ENCODE results near the gene P4HTM. TPM values are rescaled to one million over a fixed set of nuclear protein-coding genes. Genes with fewer than 3 reads are reported as not detected.

P4HTM gene
- total RNA-seq, 1 experiment from 2014 or later, result 18.8 TPM

DNA sequence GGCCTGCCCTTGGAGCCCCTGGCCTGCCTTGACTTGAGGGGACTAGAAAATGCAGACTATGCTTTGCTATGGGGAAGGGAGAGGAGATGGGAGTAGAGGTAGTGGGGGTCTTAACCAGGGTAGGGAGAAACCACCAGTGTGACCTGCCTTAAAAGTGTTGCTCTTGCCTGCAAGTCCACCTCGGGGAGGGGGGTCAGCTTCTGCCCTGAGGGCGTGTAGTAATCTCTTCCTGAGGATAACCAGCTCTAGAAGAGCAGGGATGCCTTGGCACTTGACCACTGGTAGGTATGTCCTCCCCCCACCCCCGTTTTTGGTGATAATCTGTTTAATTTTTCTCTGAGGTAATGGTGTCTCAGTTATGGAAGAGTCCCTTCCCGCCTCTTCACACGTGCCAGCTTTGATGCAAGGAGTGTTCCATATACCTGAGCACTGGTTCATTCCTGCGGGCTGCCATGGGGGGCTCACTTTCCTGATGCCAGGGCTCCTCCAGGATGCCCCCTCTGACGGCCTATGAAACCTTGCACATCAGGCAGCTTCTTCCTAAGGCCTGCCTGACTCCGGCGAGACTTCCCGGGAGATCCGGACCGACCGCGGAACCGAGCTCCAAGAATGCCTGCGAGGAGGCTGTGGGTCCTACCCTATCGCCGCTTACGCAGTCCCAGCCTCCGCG lies 780 bp upstream of the P4HTM start:
- Mint-ChIP-seq H3K27me3 (ENCODE audit: insufficient read depth, unreplicated experiment) (no peaks in the 10 kb centered on the region), H3K36me3 (ENCODE audit: insufficient read depth, unreplicated experiment) (peaks cover 12% of the 10 kb centered on the region), H3K4me1 (ENCODE audit: insufficient read depth, unreplicated experiment) (peaks cover 29% of the 10 kb centered on the region), H3K27ac (ENCODE audit: low read depth, unreplicated experiment) (peak overlapping the region; percentile 71), H3K9me3 (ENCODE audit: unreplicated experiment) (no peaks in the 10 kb centered on the region), H3K4me3 (ENCODE audit: unreplicated experiment) (peak overlapping the region; percentile 89)
- ChIA-PET POLR2A (interaction anchor here (0.7 to 7.4 kb wide), 13 partner anchors 9 to 362 kb away, joined by 3 to 131 read pairs (median 4); partner anchors contain the start of genes ARIH2, DALRD3, IMPDH2 and LAMB2), CTCF (interaction anchor here (0.6 to 5.7 kb wide), 17 partner anchors 9 to 460 kb away, joined by 3 to 38 read pairs (median 3); partner anchors contain the start of genes DALRD3, IMPDH2, NDUFAF3 and QRICH1)
- intact Hi-C loops (cut with micrococcal nuclease), result loop anchor here (2.0 kb wide), 3 partner anchors 18 to 460 kb away; partner anchors contain the start of gene WDR6
- BruUV-seq (replicated peaks), result TSS peak; percentile 37
- DNase-seq (ENCODE audit: unreplicated experiment), result no peak
- TF ChIP-seq, protein P1, sequence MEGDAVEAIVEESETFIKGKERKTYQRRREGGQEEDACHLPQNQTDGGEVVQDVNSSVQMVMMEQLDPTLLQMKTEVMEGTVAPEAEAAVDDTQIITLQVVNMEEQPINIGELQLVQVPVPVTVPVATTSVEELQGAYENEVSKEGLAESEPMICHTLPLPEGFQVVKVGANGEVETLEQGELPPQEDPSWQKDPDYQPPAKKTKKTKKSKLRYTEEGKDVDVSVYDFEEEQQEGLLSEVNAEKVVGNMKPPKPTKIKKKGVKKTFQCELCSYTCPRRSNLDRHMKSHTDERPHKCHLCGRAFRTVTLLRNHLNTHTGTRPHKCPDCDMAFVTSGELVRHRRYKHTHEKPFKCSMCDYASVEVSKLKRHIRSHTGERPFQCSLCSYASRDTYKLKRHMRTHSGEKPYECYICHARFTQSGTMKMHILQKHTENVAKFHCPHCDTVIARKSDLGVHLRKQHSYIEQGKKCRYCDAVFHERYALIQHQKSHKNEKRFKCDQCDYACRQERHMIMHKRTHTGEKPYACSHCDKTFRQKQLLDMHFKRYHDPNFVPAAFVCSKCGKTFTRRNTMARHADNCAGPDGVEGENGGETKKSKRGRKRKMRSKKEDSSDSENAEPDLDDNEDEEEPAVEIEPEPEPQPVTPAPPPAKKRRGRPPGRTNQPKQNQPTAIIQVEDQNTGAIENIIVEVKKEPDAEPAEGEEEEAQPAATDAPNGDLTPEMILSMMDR (IDR thresholded peaks at IDR 0.05; ENCODE audit: unreplicated experiment), result no peak

DNA sequence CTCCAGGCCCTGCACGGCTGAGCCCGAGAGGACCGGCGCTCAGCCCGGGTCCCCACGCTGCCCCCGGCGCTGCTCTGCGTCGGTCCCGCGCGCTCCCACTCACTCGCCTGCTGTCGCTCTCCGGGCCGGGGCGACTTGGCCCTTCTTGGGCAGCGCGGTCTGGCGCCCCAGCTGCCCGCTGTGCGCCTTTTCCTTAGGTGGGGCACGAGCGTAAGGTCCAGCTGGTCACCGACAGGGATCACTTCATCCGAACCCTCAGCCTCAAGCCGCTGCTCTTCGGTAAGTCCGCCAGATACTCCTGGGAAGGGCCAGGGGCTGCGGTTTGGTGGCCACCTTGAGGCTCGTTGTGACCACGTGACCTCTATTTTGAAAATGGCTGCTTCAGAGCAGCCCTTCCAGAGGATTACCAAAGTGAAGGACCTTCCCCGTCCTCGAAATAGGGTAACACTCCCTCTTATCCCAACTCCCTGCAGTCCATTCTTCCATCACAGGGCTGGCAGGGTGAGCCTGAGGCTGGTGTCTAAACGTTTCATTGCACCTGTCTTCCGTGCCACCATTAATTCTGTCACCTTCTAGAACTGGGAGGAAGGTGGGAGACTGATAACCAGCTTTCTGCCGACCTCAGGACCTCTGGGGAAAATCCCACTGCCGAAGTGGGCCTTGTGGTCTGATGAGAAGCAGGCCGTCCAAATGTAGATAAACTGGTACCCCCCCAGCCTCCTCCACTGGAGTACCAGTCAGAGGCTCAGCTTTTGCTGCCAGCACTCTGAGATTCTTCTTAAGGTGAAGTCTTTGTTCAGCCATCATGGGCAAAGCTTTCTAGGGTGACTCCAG lies 812 bp downstream of the P4HTM start:
- no TSS peak for BruUV-seq (replicated peaks)
- Mint-ChIP-seq H3K4me3 (ENCODE audit: unreplicated experiment) (peak overlapping the region; percentile 89), H3K27me3 (ENCODE audit: insufficient read depth, unreplicated experiment) (no peaks in the 10 kb centered on the region), H3K36me3 (ENCODE audit: insufficient read depth, unreplicated experiment) (peaks cover 16% of the 10 kb centered on the region), H3K27ac (ENCODE audit: low read depth, unreplicated experiment) (no peak overlapping the region), H3K4me1 (ENCODE audit: insufficient read depth, unreplicated experiment) (peaks cover 29% of the 10 kb centered on the region), H3K9me3 (ENCODE audit: unreplicated experiment) (no peaks in the 10 kb centered on the region)
- intact Hi-C loops (cut with micrococcal nuclease), result no loop called here
- TF ChIP-seq, protein P1 (IDR thresholded peaks at IDR 0.05; ENCODE audit: unreplicated experiment), result no peak
- ChIA-PET POLR2A (interaction anchor here (0.6 to 7.4 kb wide), 10 partner anchors 16 to 557 kb away, joined by 3 to 131 read pairs (median 4); partner anchors contain the start of genes DALRD3, IMPDH2, NDUFAF3 and QRICH1), CTCF (interaction anchor here (1.1 to 5.7 kb wide), 4 partner anchors 17 to 459 kb away, joined by 3 to 38 read pairs (median 4); partner anchors contain the start of genes NDUFAF3 and WDR6)
- DNase-seq (ENCODE audit: unreplicated experiment), result no peak

DNA sequence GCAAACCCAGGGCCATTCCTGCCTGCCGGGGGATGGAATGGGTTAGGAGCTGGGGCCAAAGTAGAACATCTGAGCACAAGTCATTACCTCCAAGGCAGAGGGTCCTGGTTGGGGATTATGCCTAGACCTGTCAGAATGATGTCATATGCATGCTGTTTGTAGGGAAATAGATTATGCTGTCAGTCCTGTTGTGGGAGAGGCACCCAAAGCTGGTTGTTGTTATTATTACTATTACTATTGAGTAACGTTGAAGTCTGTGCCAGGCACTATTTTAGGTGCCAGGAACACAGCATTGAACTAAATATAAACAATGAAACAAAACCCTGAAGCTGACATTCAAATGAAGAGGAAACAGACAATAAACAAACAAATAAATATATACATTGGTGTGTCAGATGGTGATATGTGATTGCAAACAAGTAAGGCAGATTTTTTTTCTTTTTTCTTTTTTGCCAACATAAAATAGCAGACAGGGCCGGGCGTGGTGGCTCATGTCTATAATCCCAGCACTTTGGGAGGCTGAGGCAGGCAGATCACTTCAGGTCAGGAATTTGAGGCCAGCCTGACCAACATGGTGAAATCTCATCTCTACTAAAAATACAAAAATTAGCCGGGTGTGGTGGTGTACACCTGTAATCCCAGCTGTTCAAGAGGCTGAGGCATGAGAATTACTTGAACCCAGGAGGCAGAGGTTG lies 2.0 kb downstream of the P4HTM start:
- TSS peak; percentile 23 for BruUV-seq (replicated peaks)
- no peak for DNase-seq (ENCODE audit: unreplicated experiment)
- peaks cover 29% of the 10 kb centered on the region for H3K4me1 Mint-ChIP-seq (ENCODE audit: insufficient read depth, unreplicated experiment)
- POLR2A ChIA-PET, result interaction anchor here (0.8 to 7.4 kb wide), 7 partner anchors 13 to 101 kb away, joined by 3 to 131 read pairs (median 5); partner anchors contain the start of genes DALRD3, IMPDH2, NDUFAF3 and WDR6
- no peak overlapping the region for H3K27ac Mint-ChIP-seq (ENCODE audit: low read depth, unreplicated experiment)
- CTCF ChIA-PET, result interaction anchor here (0.8 to 1.3 kb wide), 4 partner anchors 13 to 458 kb away, joined by 3 to 6 read pairs (median 4); partner anchors contain the start of gene NDUFAF3
- peaks cover 8% of the 10 kb centered on the region for H3K36me3 Mint-ChIP-seq (ENCODE audit: insufficient read depth, unreplicated experiment)
- no peaks in the 10 kb centered on the region for H3K9me3 Mint-ChIP-seq (ENCODE audit: unreplicated experiment)
- TF ChIP-seq, protein P1 (IDR thresholded peaks at IDR 0.05; ENCODE audit: unreplicated experiment), result no peak
- H3K27me3 Mint-ChIP-seq (ENCODE audit: insufficient read depth, unreplicated experiment), result no peaks in the 10 kb centered on the region
- peak overlapping the region; percentile 89 for H3K4me3 Mint-ChIP-seq (ENCODE audit: unreplicated experiment)
- intact Hi-C loops (cut with micrococcal nuclease), result no loop called here

All from MCF 10A (cell line).